ENCODE results near the gene COX4I1.

COX4I1 gene

GRCh38 chr16:85751698-85752501 is 47.6 kb upstream of the COX4I1 start:
- peaks cover 19 to 21% of the 10 kb centered on the region in 2 experiments for H3K4me1 ChIP-seq (ENCODE audit: control insufficient read depth in 1 of 2, insufficient read depth in 1 of 2, low read depth in 1 of 2, low read length in 1 of 2)
- TF ChIP-seq CTCF (IDR thresholded peaks at IDR 0.05): no peak
- no peak overlapping the region for H3K27ac ChIP-seq
- no peaks in the 10 kb centered on the region for H3K9me3 ChIP-seq
- H3K36me3 ChIP-seq: no peaks in the 10 kb centered on the region
- H3K4me3 ChIP-seq (ENCODE audit: low read depth in 1 of 2, low read length in 1 of 2): peak overlapping the region; percentile 61 to 62
- H3K27me3 ChIP-seq: peaks cover 30% of the 10 kb centered on the region

- Histone ChIP-seq H3K4me3 (ENCODE audit: low read depth in 1 of 2, low read length in 1 of 2) (no peak overlapping the region), H3K27me3 (peaks cover 30% of the 10 kb centered on the region), H3K36me3 (no peaks in the 10 kb centered on the region), H3K9me3 (no peaks in the 10 kb centered on the region), H3K4me1 (ENCODE audit: control insufficient read depth in 1 of 2, insufficient read depth in 1 of 2, low read depth in 1 of 2, low read length in 1 of 2) (peaks cover 19 to 21% of the 10 kb centered on the region in 2 experiments), H3K27ac (no peak overlapping the region)
- TF ChIP-seq CTCF (IDR thresholded peaks at IDR 0.05): no peak
These were observed 46.7 kb upstream of the COX4I1 start for GRCh38 chr16:85752511-85753420.

GRCh38 chr16:85753559-85753958 is 45.9 kb upstream of the COX4I1 start:
- H3K9me3 ChIP-seq: no peaks in the 10 kb centered on the region
- no peak for TF ChIP-seq CTCF (IDR thresholded peaks at IDR 0.05)
- no peak overlapping the region for H3K4me3 ChIP-seq (ENCODE audit: low read depth in 1 of 2, low read length in 1 of 2)
- H3K4me1 ChIP-seq (ENCODE audit: control insufficient read depth in 1 of 2, insufficient read depth in 1 of 2, low read depth in 1 of 2, low read length in 1 of 2): peaks cover 27 to 29% of the 10 kb centered on the region in 2 experiments
- H3K27ac ChIP-seq: no peak overlapping the region
- H3K36me3 ChIP-seq: no peaks in the 10 kb centered on the region
- peaks cover 30% of the 10 kb centered on the region for H3K27me3 ChIP-seq

- Histone ChIP-seq H3K36me3 (no peaks in the 10 kb centered on the region), H3K27ac (no peak overlapping the region), H3K9me3 (no peaks in the 10 kb centered on the region), H3K27me3 (peaks cover 30% of the 10 kb centered on the region), H3K4me3 (ENCODE audit: low read depth in 1 of 2, low read length in 1 of 2) (no peak overlapping the region), H3K4me1 (ENCODE audit: control insufficient read depth in 1 of 2, insufficient read depth in 1 of 2, low read depth in 1 of 2, low read length in 1 of 2) (peaks cover 31 to 33% of the 10 kb centered on the region in 2 experiments)
- no peak for TF ChIP-seq CTCF (IDR thresholded peaks at IDR 0.05)
These were observed 45.5 kb upstream of the COX4I1 start for GRCh38 chr16:85753976-85754375.

- Histone ChIP-seq H3K36me3 (no peaks in the 10 kb centered on the region), H3K27me3 (peaks cover 29% of the 10 kb centered on the region), H3K27ac (no peak overlapping the region), H3K4me3 (ENCODE audit: low read depth in 1 of 2, low read length in 1 of 2) (no peak overlapping the region), H3K9me3 (no peaks in the 10 kb centered on the region), H3K4me1 (ENCODE audit: control insufficient read depth in 1 of 2, insufficient read depth in 1 of 2, low read depth in 1 of 2, low read length in 1 of 2) (peaks cover 35 to 38% of the 10 kb centered on the region in 2 experiments)
- TF ChIP-seq CTCF (IDR thresholded peaks at IDR 0.05): no peak
These were observed 45.1 kb upstream of the COX4I1 start for GRCh38 chr16:85754413-85754812.

Data from neutrophil (primary cell).